GM11168 (cell line): ENCODE measurements around the gene NEGR1.

Experiments
- in situ Hi-C: fragments of 300-500 bp; cut with MboI; formaldehyde crosslinking; loops from one replicate; pipeline ENCODE4 v1.12.0; 2022; ENCODE audit warnings: low sequenced_read_pairs; ENCODE audit not compliant: unreplicated experiment

NEGR1 gene

GRCh38 chr1:72056516-72056915, 225.8 kb downstream of the NEGR1 start:
- in situ Hi-C loops: no loop called here

GRCh38 chr1:72051538-72051937, 230.8 kb downstream of the NEGR1 start:
- in situ Hi-C loops: no loop called here

GRCh38 chr1:72050551-72050950, 231.8 kb downstream of the NEGR1 start:
- in situ Hi-C loops: no loop called here

GRCh38 chr1:72037745-72038343, 244.5 kb downstream of the NEGR1 start:
- in situ Hi-C loops: no loop called here

- in situ Hi-C loops: no loop called here
Measured at GRCh38 chr1:72034827-72035226, 247.5 kb downstream of the NEGR1 start.

- in situ Hi-C loops: no loop called here
Measured at GRCh38 chr1:72023063-72023930, 259.0 kb downstream of the NEGR1 start.

GRCh38 chr1:72018562-72018961, 263.8 kb downstream of the NEGR1 start:
- in situ Hi-C loops: no loop called here

GRCh38 chr1:72015006-72015405, 267.3 kb downstream of the NEGR1 start:
- in situ Hi-C loops: no loop called here

GRCh38 chr1:72013161-72013560, 269.2 kb downstream of the NEGR1 start:
- in situ Hi-C loops: no loop called here

GRCh38 chr1:72011721-72012120, 270.6 kb downstream of the NEGR1 start:
- in situ Hi-C loops: no loop called here

- in situ Hi-C loops: no loop called here
Measured at GRCh38 chr1:72010094-72010431, 272.3 kb downstream of the NEGR1 start.

- in situ Hi-C loops: no loop called here
Measured at GRCh38 chr1:72009173-72010093, 272.9 kb downstream of the NEGR1 start.

GRCh38 chr1:72007312-72007711, 275.0 kb downstream of the NEGR1 start:
- in situ Hi-C loops: no loop called here

- in situ Hi-C loops: no loop called here
Measured at GRCh38 chr1:72006092-72006491, 276.2 kb downstream of the NEGR1 start.

GRCh38 chr1:72003092-72003491, 279.2 kb downstream of the NEGR1 start:
- in situ Hi-C loops: no loop called here

GRCh38 chr1:72000809-72001208, 281.5 kb downstream of the NEGR1 start:
- in situ Hi-C loops: no loop called here

GRCh38 chr1:71994646-71995045, 287.7 kb downstream of the NEGR1 start:
- in situ Hi-C loops: no loop called here

- in situ Hi-C loops: no loop called here
Measured at GRCh38 chr1:71987181-71987580, 295.2 kb downstream of the NEGR1 start.

- in situ Hi-C loops: no loop called here
Measured at GRCh38 chr1:71986160-71986559, 296.2 kb downstream of the NEGR1 start.

- in situ Hi-C loops: no loop called here
Measured at GRCh38 chr1:71980556-71980955, 301.8 kb downstream of the NEGR1 start.

- in situ Hi-C loops: no loop called here
Measured at GRCh38 chr1:71979882-71980281, 302.5 kb downstream of the NEGR1 start.
